Endothelial cell of umbilical vein (primary cell): ENCODE data around the gene TACR1. TPM values are rescaled to one million over a fixed set of nuclear protein-coding genes. Genes with fewer than 3 reads are reported as not detected.

ENCODE experiments used
- BruUV-seq: library from RNA; stranded (reverse); fragments of 400-500 nt; replicated peaks from 2 replicates; lab custom pipeline; 2021; lab: Mats Ljungman, UMichigan
- CTCF ChIA-PET: fragments of 300-600, 350-600 bp; sonication (Branson Sonifier 250); formaldehyde crosslinking; loops from one replicate; lab custom pipeline; 2021; ENCODE audit warnings: antibody characterized with exemption, inconsistent platforms; lab: Charles Lee
- POLR2A ChIA-PET: fragments of 300-600, 350-600 bp; sonication (Branson Sonifier 250); formaldehyde crosslinking; loops from one replicate; lab custom pipeline; 2021; ENCODE audit warnings: antibody characterized with exemption, inconsistent platforms; lab: Charles Lee
- DNase-seq: peaks from one replicate; pipeline ENCODE4 v3.0.0-alpha.2; 2011; ENCODE audit warnings: low read depth, low spot score
- FAIRE-seq: peaks from 2 replicates; lab custom pipeline; 2011; peaks lifted over from hg19 to GRCh38; lab: Jason Lieb, UNC
- H2AFZ ChIP-seq: 2 replicates; pipeline ENCODE4 v1.6.0; 2012; ENCODE audit warnings: low read depth, low read length, control low read depth, inconsistent platforms
- H3K27ac ChIP-seq: 2 replicates; pipeline ENCODE4 v1.5.1; 2011; ENCODE audit warnings: low read depth, mild to moderate bottlenecking, control low read depth, low read length, moderate library complexity; ENCODE audit not compliant: insufficient read depth
- H3K27me3 ChIP-seq, 2 experiments: 2 replicates each; pipeline versions ENCODE4 v1.6.0 to v1.6.1; 2011; ENCODE audit warnings: low read length in 2 of 2, mixed read lengths in 1 of 2; ENCODE audit not compliant: control insufficient read depth in 2 of 2, insufficient read depth in 2 of 2
- H3K36me3 ChIP-seq, 2 experiments: 2 replicates in 1 of 2; 3 replicates in 1 of 2; pipeline ENCODE4 v1.5.1; 2011; ENCODE audit warnings: low read length in 2 of 2, mild to moderate bottlenecking in 1 of 2, moderate library complexity in 1 of 2; ENCODE audit not compliant: control insufficient read depth in 2 of 2, insufficient read depth in 2 of 2; ENCODE audit errors: extremely low read depth in 1 of 2
- H3K4me1 ChIP-seq: 3 replicates; pipeline ENCODE4 v1.5.1; 2011; ENCODE audit warnings: mild to moderate bottlenecking, low read length; ENCODE audit not compliant: control insufficient read depth, insufficient read depth; ENCODE audit errors: extremely low read depth
- H3K4me2 ChIP-seq: 2 replicates; pipeline ENCODE4 v1.6.1; 2011; ENCODE audit warnings: low read length, control low read depth, mixed read lengths; ENCODE audit not compliant: insufficient read depth
- H3K4me3 ChIP-seq, 3 experiments: fragments of 200-600 bp in 1 of 3; sonication (generic), shearing (Covaris generic) in 1 of 3; replicated peaks in 1 of 3; 2 replicates each; pipeline ENCODE4 v1.5.1; 2011 to 2016; ENCODE audit warnings: control low read depth in 3 of 3, low read length in 3 of 3, mild to moderate bottlenecking in 2 of 3, inconsistent platforms in 1 of 3, low read depth in 1 of 3, moderate library complexity in 1 of 3; ENCODE audit not compliant: insufficient read depth in 1 of 3
- H3K79me2 ChIP-seq: 2 replicates; pipeline ENCODE4 v1.6.0; 2012; ENCODE audit warnings: low read length, inconsistent platforms; ENCODE audit not compliant: control insufficient read depth, insufficient read depth
- H3K9ac ChIP-seq: replicated peaks from 2 replicates; pipeline ENCODE3; 2011; ENCODE audit warnings: low read length, control low read depth; ENCODE audit not compliant: insufficient read depth; ENCODE audit errors: extremely low read depth
- H3K9me1 ChIP-seq: replicated peaks from 3 replicates; pipeline ENCODE4 v1.6.0; 2011; ENCODE audit warnings: mild to moderate bottlenecking, low read length; ENCODE audit not compliant: control insufficient read depth, insufficient read depth; ENCODE audit errors: extremely low read depth
- H3K9me3 ChIP-seq: replicated peaks from 2 replicates; pipeline ENCODE4 v1.5.1; 2012; ENCODE audit warnings: low read length, inconsistent platforms; ENCODE audit not compliant: control insufficient read depth, insufficient read depth
- H4K20me1 ChIP-seq: replicated peaks from 2 replicates; pipeline ENCODE3; 2011; ENCODE audit warnings: mild to moderate bottlenecking, low read length; ENCODE audit not compliant: control insufficient read depth, insufficient read depth; ENCODE audit errors: extremely low read depth
- EZH2 ChIP-seq: IDR thresholded peaks from 2 replicates; pipeline ENCODE4 v1.6.1; 2012; ENCODE audit warnings: borderline replicate concordance, low read depth, mild to moderate bottlenecking, moderate library complexity, low read length, inconsistent platforms; ENCODE audit not compliant: severe bottlenecking
- FOS ChIP-seq: IDR thresholded peaks from 2 replicates; pipeline ENCODE4 v1.6.1; 2011; ENCODE audit warnings: mild to moderate bottlenecking, low read length, moderate library complexity, borderline replicate concordance; ENCODE audit not compliant: insufficient read depth
- GATA2 ChIP-seq: IDR thresholded peaks from 2 replicates; pipeline ENCODE4 v1.7.0; 2011; ENCODE audit warnings: low read depth, mild to moderate bottlenecking, moderate library complexity, mixed read lengths, low read length; ENCODE audit not compliant: insufficient read length, insufficient read depth
- JUN ChIP-seq: IDR thresholded peaks from 2 replicates; pipeline ENCODE4 v1.6.1; 2011; ENCODE audit warnings: borderline replicate concordance, low read depth; ENCODE audit not compliant: insufficient read length, insufficient read depth
- MYC ChIP-seq: IDR thresholded peaks from one replicate; pipeline ENCODE4 v1.6.1; 2011; ENCODE audit warnings: mild to moderate bottlenecking, low read depth, low read length
- POLR2A ChIP-seq: IDR thresholded peaks from 2 replicates; pipeline ENCODE4 v1.6.1; 2012; ENCODE audit warnings: low read depth, mild to moderate bottlenecking, control low read depth, low read length
- POLR2AphosphoS5 ChIP-seq: IDR thresholded peaks from 2 replicates; pipeline ENCODE4 v1.6.1; 2012; ENCODE audit warnings: low read depth, mild to moderate bottlenecking, control low read depth, low read length, moderate library complexity; ENCODE audit not compliant: insufficient read depth
- dilution Hi-C: fragments of 300-500 bp; cut with MboI; formaldehyde crosslinking; loops from one replicate; pipeline ENCODE4 v1.15.0; 2019; ENCODE audit warnings: low sequenced_read_pairs; ENCODE audit not compliant: extremely low pct_ligation_motif_present
- intact Hi-C: fragments of 100-400 bp; cut with micrococcal nuclease; formaldehyde crosslinking; loops from one replicate; pipeline ENCODE4 v1.10.0; 2022
- polyA plus RNA-seq, 4 experiments: library from polyadenylated mRNA; depleted of rRNA in 3 of 4; stranded (reverse) in 3 of 4; unstranded in 1 of 4; fragments of >200 nt; gene quantifications; 2 replicates each; pipeline versions ENCODE4 v1.2.1 to v1.2.3, GENCODE V29; 2011 to 2012; ENCODE audit warnings: missing spikeins in 1 of 4
- total RNA-seq: library from RNA; stranded (reverse); gene quantifications from 2 replicates; pipeline ENCODE4 v1.2.3, GENCODE V29; 2021
- TF ChIP-seq, protein P1 (sequence below): IDR thresholded peaks from 2 replicates; pipeline ENCODE4 v1.6.1; 2011; ENCODE audit not compliant: insufficient read depth, insufficient read length
- TF ChIP-seq, protein P2 (sequence below), 2 donors: IDR thresholded peaks; 1 replicate in 1 of 2; 2 replicates in 1 of 2; pipeline ENCODE4 v1.5.1; 2011; ENCODE audit warnings: low read length in 2 of 2, mild to moderate bottlenecking in 2 of 2, moderate library complexity in 2 of 2, control low read depth in 1 of 2, inconsistent platforms in 1 of 2, low read depth in 1 of 2; ENCODE audit not compliant: insufficient read depth in 1 of 2; ENCODE audit errors: extremely low read depth in 1 of 2

The TACR1 gene
- total and polyA plus RNA-seq, 2 donors (not counting 3 experiments of a cell fraction or from before 2014, with no cell fraction given) = not detected

DNA sequence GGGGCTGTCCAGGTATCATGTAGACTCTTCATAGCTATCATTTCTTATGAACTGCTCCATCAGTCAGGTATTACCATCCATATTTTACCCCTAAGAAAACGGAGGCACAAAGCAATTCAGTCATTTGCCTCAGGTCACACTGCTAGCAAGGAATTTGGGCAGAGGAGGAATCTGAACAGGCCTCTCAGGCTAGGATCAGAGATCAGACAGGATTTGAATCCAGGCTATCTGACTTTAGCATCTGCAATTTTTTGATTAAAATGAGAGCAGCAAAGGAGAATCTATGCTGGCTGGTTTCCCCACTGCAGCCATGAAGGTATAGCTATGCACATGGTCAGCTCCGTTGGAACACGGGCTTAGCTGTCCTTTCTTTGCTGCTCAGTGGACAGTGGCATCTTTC is 60.1 kb downstream of the TACR1 start:
- peaks cover 5 to 6% of the 10 kb centered on the region in 2 experiments for H3K27me3 ChIP-seq
- H3K79me2 ChIP-seq = no peaks in the 10 kb centered on the region
- dilution Hi-C loops (no loop called here), intact Hi-C loops (no loop called here)
- ChIA-PET CTCF (no interaction called here), POLR2A (no interaction called here)
- H3K36me3 ChIP-seq = no peaks in the 10 kb centered on the region
- H3K27ac ChIP-seq = no peak overlapping the region
- H2AFZ ChIP-seq = no peak overlapping the region
- H4K20me1 ChIP-seq = no peaks in the 10 kb centered on the region
- H3K4me3 ChIP-seq = no peak overlapping the region
- DNase-seq (no peak), FAIRE-seq (no peak)
- H3K9me3 ChIP-seq = no peaks in the 10 kb centered on the region
- no peak for TF ChIP-seq FOS
- no peak for TF ChIP-seq GATA2
- TF ChIP-seq, protein P1, sequence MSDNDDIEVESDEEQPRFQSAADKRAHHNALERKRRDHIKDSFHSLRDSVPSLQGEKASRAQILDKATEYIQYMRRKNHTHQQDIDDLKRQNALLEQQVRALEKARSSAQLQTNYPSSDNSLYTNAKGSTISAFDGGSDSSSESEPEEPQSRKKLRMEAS = no peak
- TF ChIP-seq, protein P2, sequence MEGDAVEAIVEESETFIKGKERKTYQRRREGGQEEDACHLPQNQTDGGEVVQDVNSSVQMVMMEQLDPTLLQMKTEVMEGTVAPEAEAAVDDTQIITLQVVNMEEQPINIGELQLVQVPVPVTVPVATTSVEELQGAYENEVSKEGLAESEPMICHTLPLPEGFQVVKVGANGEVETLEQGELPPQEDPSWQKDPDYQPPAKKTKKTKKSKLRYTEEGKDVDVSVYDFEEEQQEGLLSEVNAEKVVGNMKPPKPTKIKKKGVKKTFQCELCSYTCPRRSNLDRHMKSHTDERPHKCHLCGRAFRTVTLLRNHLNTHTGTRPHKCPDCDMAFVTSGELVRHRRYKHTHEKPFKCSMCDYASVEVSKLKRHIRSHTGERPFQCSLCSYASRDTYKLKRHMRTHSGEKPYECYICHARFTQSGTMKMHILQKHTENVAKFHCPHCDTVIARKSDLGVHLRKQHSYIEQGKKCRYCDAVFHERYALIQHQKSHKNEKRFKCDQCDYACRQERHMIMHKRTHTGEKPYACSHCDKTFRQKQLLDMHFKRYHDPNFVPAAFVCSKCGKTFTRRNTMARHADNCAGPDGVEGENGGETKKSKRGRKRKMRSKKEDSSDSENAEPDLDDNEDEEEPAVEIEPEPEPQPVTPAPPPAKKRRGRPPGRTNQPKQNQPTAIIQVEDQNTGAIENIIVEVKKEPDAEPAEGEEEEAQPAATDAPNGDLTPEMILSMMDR (IDR thresholded peaks at IDR 0.05; ENCODE audit: extremely low read depth in 1 of 2, insufficient read depth in 1 of 2, low read depth in 1 of 2, low read length in 2 of 2) = no peak
- TF ChIP-seq MYC = no peak
- TF ChIP-seq JUN = no peak
- no peak for TF ChIP-seq POLR2AphosphoS5
- TF ChIP-seq POLR2A = no peak
- TF ChIP-seq EZH2 = no peak
- no peak overlapping the region for H3K4me2 ChIP-seq
- no peak overlapping the region for H3K9ac ChIP-seq
- BruUV-seq = no TSS peak
- no peaks in the 10 kb centered on the region for H3K9me1 ChIP-seq
- H3K4me1 ChIP-seq = no peaks in the 10 kb centered on the region
